ENCODE results near the gene RRM2.

RRM2 gene

DNA sequence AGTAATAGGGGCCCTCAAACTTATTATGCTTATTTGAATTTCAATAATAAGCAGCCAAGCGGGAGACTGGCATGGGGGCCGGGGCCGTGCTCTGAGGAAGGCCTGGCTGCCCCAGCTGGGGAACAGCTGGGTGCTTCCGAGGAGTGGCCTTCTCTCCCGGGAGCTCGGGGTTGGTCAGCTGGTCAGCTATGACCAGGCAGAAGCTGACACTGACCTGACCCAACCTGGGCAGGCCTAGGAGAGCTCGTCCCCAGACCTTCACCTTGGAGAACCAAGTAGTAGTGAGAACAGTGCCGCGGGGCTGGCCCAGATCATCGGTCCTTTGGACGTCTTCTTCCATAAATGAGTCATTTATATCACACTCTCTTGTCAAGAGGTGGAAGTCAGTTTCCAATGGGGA, 36.1 kb downstream of the RRM2 start:
- DNase-seq (ENCODE audit: low read depth): no peak

DNA sequence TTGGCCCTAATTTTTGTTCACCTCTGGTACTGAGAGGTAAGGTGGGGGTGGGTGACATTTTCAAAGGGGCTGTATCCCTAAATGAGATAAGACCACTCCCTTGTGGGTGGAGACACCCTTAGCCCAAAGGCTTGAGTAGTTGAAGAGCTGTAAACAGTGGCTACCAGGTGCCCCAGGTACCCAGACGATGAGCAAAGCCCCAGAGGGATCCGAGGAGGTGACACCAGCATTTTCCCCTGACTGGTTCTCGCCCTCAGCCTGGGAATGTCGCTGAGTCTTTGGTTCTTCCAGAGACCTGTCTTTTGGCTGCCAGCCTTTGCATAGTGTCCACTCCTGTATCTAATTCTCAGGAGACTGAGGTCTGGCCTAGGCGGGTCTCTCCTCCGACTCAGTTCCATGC, 36.5 kb downstream of the RRM2 start:
- no peak for DNase-seq (ENCODE audit: low read depth)

- no peak for DNase-seq (ENCODE audit: low read depth)
Measured at GRCh38 chr2:10159581-10160131, 37.1 kb downstream of the RRM2 start.

DNA sequence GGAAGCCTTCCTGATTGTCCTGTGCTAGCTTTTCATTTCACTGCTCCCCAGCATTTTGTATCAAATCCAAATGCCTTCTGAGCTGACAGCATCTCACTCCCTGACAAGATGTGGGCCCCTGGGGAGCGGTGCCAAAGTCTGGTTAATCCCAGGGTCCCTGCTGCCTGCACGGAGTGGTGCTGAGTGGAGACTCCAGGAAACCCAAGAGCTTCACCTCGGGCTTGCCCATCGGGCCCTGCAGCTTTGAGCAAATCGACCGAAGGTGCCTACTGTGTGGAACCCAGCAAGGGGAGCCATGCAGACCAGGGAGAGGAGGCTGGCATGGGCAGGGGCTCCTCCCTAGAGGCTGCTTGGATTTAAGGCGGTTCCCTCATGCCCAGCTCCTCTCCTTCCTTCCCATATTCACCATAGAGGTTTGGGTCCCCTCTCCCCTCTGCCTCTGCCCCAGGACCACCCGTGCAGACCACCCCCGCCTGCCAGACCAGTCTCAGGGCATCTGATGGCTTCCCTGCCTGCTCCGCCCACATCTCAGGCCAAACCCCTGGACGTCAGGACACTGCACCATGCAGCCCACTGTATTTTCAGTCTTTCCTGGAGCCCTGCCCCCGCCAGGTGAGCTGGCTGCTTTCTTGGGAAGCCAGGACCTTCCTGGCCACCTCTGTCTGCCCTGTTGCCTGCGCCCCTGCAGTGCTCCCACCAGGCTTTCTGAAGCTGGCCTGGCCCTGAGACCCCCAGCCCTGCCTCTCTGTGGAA, 37.8 kb downstream of the RRM2 start:
- no peak for DNase-seq (ENCODE audit: low read depth)

- DNase-seq (ENCODE audit: low read depth): no peak
Measured at GRCh38 chr2:10161206-10161931, 38.8 kb downstream of the RRM2 start.

GRCh38 chr2:10161961-10162441, 39.5 kb downstream of the RRM2 start:
- no peak for DNase-seq (ENCODE audit: low read depth)

DNA sequence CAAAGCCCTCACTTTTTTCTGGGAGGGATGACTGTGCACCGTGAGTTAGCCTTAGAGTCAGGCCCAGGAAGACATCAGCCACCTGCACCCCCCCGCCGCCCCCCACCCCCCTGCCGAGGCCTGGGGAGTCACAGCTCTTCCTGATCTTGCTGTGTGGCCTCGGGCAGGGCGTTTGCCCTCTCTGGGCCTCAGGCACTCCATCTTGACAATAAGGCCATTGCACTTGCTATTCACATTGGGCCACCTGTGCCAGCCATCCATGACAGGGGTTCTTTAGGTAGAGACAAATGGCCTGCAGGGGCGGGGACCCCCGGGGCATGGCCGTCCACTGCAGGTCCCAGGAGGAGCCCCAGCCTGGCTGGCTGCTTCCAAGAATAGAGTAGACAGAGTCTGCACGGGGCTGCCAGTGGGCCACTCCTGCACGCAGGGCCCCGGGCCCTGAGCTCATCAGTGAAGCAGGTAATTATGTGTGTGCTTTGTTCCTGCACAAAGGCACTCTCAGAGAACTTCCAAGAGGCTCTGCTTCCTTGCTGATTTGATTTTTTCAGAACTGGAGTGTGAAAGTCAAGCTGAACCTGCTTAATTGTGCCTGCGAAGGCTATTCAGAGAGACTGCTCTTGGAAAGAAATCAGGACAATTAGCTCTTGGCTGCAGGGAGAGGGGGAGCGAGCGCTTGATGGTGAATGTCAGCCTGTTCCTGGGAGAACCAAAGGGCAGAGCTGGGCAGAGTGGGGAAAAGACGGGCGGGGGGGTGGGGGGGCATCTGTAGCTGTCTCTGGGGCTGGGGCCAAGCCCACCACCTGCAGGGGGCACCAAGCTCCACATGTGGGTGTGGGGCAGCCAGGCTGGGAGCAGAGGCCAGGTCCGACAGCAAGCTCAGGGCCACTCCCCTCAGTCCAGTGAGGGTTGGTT, 40.3 kb downstream of the RRM2 start:
- DNase-seq (ENCODE audit: low read depth): no peak

DNA sequence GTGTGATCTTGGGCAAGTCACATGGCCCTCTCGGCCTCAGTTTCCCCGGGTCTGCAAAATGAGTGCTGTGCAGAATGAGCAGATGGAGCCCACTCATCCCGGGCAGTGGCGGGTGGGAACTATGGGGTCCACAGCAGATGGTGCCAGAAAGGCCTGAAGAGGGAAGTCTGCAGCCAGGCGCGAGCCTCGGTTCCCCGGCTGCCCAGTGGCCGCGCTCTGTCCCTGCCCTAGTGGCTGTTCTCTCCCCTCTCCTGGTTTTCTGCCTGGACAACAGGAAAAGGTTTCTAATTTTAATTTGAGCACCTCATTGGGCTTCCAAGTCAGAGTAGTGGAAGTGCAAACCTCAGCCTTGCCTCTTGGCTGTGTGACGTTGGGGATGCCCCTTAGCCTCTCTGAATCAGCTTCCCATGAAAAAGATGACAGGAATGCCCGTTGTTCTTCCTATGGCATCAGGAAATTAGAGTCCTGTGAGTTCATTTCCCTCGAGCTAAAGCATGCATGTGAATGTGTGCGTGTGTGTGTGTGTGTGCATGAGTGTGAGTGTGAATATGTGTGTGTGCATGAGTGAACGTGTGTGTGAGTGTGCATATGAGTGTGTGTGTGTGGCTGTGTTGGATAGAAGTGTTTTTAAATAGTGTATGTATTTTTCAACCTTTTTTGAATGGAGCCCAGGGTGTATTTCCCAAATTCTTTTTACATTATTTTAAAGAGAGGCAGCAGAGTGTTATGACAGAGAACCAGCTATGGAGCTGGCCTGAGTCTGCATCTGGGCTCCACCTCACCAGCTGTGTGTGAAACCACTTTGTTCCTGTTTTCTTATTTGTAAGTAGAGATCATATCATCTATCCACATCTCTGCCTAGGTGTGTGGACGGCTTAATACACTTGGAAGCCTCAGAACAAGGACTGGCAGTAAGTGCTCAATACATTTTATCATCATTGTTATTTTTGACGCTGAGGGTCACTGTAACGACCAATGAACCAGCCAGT, 41.3 kb downstream of the RRM2 start:
- no peak for DNase-seq (ENCODE audit: low read depth)

GRCh38 chr2:10164601-10165000, 42.1 kb downstream of the RRM2 start:
- no peak for DNase-seq (ENCODE audit: low read depth)

- DNase-seq (ENCODE audit: low read depth): no peak
Measured at GRCh38 chr2:10165282-10165681, 42.7 kb downstream of the RRM2 start.

DNA sequence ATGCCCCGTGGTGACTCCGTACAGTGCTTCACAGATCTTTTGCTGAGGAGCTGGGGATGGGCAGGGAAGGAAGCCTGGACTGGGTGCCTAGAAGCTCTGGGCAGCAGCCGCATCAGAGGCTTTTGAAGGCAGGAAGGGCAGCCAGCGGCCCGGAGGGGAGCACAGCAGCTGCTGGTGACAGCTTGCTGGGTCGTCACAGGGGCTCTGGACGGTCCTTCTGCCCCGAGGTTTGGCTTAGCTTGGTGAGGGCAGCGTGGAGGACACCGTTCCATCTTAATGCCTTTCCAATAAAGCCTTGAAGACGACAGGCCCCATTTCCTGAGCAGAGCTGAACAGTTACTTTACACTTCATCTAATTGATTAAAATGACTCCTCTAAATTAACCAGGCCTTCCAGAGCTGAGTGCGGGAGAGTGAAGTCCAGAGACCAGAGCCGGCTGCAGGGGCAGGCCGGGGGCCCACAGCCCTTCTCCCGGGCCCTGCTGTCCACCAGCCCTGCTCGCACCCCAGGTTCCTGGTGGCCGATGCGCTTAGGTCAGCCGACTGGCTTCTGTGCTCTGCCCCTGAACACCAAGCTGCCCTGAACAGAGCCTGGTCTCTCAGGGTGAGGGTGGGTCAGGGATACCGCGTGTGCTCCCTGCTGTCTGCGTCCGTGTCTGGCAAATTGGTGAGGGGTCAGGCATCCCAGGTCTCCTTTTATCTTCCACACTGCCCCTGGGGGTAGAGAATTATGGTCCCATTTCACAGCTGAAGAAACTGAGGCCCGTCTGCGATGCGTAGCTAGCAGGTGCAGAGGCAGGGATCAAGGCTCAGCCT, 43.5 kb downstream of the RRM2 start:
- DNase-seq (ENCODE audit: low read depth): no peak

- no peak for DNase-seq (ENCODE audit: low read depth)
Measured at GRCh38 chr2:10166676-10167292, 44.2 kb downstream of the RRM2 start.

- DNase-seq (ENCODE audit: low read depth): no peak
Measured at GRCh38 chr2:10167316-10167715, 44.8 kb downstream of the RRM2 start.

DNA sequence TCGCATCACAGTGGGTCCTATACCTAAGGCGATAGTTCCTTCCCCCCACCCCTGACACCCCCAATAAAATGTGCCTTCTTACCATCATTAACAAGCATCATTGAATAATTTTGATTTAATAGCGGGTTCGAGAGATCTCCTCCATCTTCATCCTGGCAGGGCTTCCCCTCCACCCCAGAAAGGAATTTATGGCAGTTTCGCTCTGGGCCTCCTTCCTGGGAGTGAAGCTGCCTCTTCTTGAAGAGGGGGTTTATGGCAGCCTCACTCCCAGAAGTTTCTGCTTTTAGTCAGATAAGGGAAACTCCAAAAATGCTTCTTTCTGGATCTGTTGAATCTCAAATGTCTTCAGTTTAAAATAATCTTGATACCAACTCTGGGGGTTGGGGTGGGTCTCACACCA, 45.7 kb downstream of the RRM2 start:
- no peak for DNase-seq (ENCODE audit: low read depth)

- no peak for DNase-seq (ENCODE audit: low read depth)
Measured at GRCh38 chr2:10169053-10169578, 46.6 kb downstream of the RRM2 start.

DNA sequence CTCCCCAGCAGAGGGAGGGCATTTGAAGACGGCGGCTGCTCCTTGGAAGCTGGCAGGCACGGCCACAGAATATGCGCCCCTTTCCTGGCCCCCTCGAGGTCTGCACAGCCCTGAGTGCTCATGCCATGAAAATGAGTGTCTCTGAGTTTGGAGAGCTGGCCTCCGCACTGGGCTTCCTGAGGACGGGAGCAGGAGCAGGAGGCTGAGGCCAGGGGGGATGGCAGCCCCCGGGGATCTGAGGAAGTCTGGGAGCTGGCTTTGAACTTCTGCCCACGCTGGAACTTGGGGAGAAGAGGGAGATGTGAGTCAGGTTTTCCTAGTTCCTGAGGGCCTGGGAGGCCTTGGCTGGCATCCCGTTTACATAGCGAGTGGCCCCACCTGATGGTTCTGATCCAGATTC, 47.0 kb downstream of the RRM2 start:
- DNase-seq (ENCODE audit: low read depth): no peak

- DNase-seq (ENCODE audit: low read depth): no peak
Measured at GRCh38 chr2:10170256-10170655, 47.7 kb downstream of the RRM2 start.

DNA sequence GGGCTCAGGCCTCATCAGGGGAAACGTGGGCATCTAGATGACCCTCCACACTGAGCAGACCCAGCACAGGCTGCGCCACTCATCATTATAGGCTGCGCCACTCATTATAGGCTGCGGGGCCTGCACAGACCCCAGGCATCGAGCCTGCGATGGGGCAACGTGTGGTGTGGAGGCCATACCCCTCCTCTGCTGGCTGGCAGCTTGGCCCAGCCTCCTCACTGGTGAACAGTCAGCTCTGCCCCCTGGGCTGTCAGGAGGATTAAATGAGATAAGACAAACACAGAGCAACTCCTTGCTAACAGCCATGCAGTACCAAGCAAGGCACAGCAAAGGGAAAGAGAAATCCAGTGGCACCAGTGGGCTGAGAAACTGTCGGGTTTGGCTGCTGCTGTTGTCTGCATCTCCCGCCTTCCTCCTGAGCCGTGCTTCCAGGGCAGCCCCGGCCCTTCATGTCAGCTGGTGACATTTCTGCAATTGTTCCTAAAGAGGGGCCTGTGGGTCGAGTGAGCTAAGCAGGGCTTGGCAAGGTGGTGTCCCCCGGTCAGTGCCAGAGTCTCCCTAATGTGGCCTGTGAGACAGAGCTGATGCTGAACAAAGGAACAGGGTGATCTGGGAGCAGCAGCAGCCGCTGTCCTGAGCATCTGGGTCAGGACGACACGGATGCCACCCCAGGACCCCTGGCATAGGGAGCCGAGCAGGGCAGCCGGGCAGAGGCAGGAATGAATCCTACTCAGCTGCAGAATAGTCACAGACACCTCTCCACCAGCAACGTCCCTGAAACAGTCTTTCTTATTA, 48.7 kb downstream of the RRM2 start:
- DNase-seq (ENCODE audit: low read depth): no peak
